Neuronal stem cell (in vitro differentiated cells): ENCODE results near the gene NGB.

Source experiments
- DNase-seq: peaks from one replicate; pipeline ENCODE4 v3.0.0-alpha.2; 2013; ENCODE audit warnings: low spot score
- H2AFZ ChIP-seq: one replicate; pipeline ENCODE4 v1.6.1; 2013; ENCODE audit warnings: mild to moderate bottlenecking, low read length, inconsistent platforms
- H2AK5ac ChIP-seq: 2 replicates; pipeline ENCODE4 v1.6.1; 2013; ENCODE audit warnings: low read depth, mild to moderate bottlenecking, inconsistent platforms, low read length, moderate library complexity, mixed read lengths
- H2BK120ac ChIP-seq: 2 replicates; pipeline ENCODE4 v1.6.1; 2013; ENCODE audit warnings: low read depth, mild to moderate bottlenecking, inconsistent platforms, low read length, moderate library complexity, mixed read lengths
- H2BK12ac ChIP-seq: one replicate; pipeline ENCODE4 v1.6.1; 2013; ENCODE audit warnings: low read length, inconsistent platforms
- H2BK15ac ChIP-seq: 2 replicates; pipeline ENCODE4 v1.6.1; 2013; ENCODE audit warnings: mild to moderate bottlenecking, low read length, inconsistent platforms, mixed read lengths
- H2BK5ac ChIP-seq: one replicate; pipeline ENCODE4 v1.6.1; 2013; ENCODE audit warnings: inconsistent platforms, mild to moderate bottlenecking, low read length, moderate library complexity
- H3K14ac ChIP-seq: one replicate; pipeline ENCODE4 v1.6.1; 2013; ENCODE audit warnings: low read length, inconsistent platforms
- H3K18ac ChIP-seq: 2 replicates; pipeline ENCODE4 v1.6.1; 2013; ENCODE audit warnings: low read length, inconsistent platforms
- H3K23ac ChIP-seq: 2 replicates; pipeline ENCODE4 v1.6.1; 2013; ENCODE audit warnings: low read depth, mild to moderate bottlenecking, mixed read lengths, low read length, inconsistent platforms; ENCODE audit not compliant: poor library complexity
- H3K27ac ChIP-seq: replicated peaks from 3 replicates; pipeline ENCODE4 v1.5.1; 2013; ENCODE audit warnings: low read length, inconsistent platforms
- H3K27me3 ChIP-seq, 3 experiments: 2 replicates each; pipeline ENCODE4 v1.6.1; 2013; ENCODE audit warnings: low read length in 3 of 3, mild to moderate bottlenecking in 2 of 3, inconsistent platforms in 1 of 3, low read depth in 1 of 3, mixed read lengths in 1 of 3, moderate library complexity in 1 of 3; ENCODE audit not compliant: control insufficient read depth in 3 of 3, insufficient read depth in 3 of 3
- H3K36me3 ChIP-seq, 2 donors: replicated peaks in 1 of 2; 2 replicates each; pipeline ENCODE4 v1.6.1; 2013; ENCODE audit warnings: low read length in 2 of 2; ENCODE audit not compliant: control insufficient read depth in 2 of 2, insufficient read depth in 2 of 2
- H3K4ac ChIP-seq: 2 replicates; pipeline ENCODE4 v1.6.1; 2013; ENCODE audit warnings: inconsistent platforms, mild to moderate bottlenecking, low read length, moderate library complexity
- H3K4me1 ChIP-seq, 2 donors: 1 replicate in 1 of 2; 2 replicates in 1 of 2; pipeline ENCODE4 v1.6.1; 2013; ENCODE audit warnings: low read length in 2 of 2, low read depth in 1 of 2; ENCODE audit not compliant: control insufficient read depth in 2 of 2, insufficient read depth in 1 of 2
- H3K4me2 ChIP-seq: one replicate; pipeline ENCODE4 v1.6.1; 2013; ENCODE audit warnings: mild to moderate bottlenecking, low read length, inconsistent platforms; ENCODE audit not compliant: insufficient read depth, poor library complexity, severe bottlenecking
- H3K4me3 ChIP-seq, 2 donors: 2 replicates each; pipeline ENCODE4 v1.5.1; 2013; ENCODE audit warnings: low read length in 2 of 2, mild to moderate bottlenecking in 2 of 2, inconsistent platforms in 1 of 2, moderate library complexity in 1 of 2
- H3K79me1 ChIP-seq: one replicate; pipeline ENCODE4 v1.6.1; 2013; ENCODE audit warnings: low read depth, mild to moderate bottlenecking, inconsistent platforms, low read length, moderate library complexity
- H3K9ac ChIP-seq: one replicate; pipeline ENCODE4 v1.6.1; 2013; ENCODE audit warnings: mild to moderate bottlenecking, low read depth, low read length, inconsistent platforms; ENCODE audit not compliant: poor library complexity
- H3K9me3 ChIP-seq, 2 donors: replicated peaks in 1 of 2; 2 replicates each; pipeline versions ENCODE3 to v1.6.1; 2013; ENCODE audit warnings: low read length in 2 of 2, mild to moderate bottlenecking in 2 of 2, inconsistent platforms in 1 of 2, low read depth in 1 of 2, mixed read lengths in 1 of 2, moderate library complexity in 1 of 2; ENCODE audit not compliant: control insufficient read depth in 2 of 2, insufficient read depth in 1 of 2
- H4K8ac ChIP-seq: one replicate; pipeline ENCODE4 v1.6.1; 2013; ENCODE audit warnings: low read depth, mild to moderate bottlenecking, inconsistent platforms, low read length, moderate library complexity
- H4K91ac ChIP-seq: one replicate; pipeline ENCODE4 v1.6.1; 2013; ENCODE audit warnings: low read length, low read depth, mild to moderate bottlenecking, inconsistent platforms; ENCODE audit not compliant: poor library complexity
- WGBS, 2 donors: extraction: QIAGEN DNeasy Blood & Tissue Kit; methylation state at CpG; one replicate each; pipeline ENCODE4 v1.1.7; 2013; ENCODE audit warnings: missing lambda C conversion rate in 2 of 2, mixed read lengths in 1 of 2; ENCODE audit not compliant: insufficient read length in 2 of 2, insufficient replicate concordance in 1 of 2; ENCODE audit errors: extremely low coverage in 2 of 2; 5-methylcytosine and 5-hydroxymethylcytosine counted together

Gene NGB

GRCh38 chr14:77265561-77266335, 5.3 kb downstream of the NGB start:
- no peak overlapping the region for H3K9ac ChIP-seq
- H3K79me1 ChIP-seq: no peaks in the 10 kb centered on the region
- H3K36me3 ChIP-seq: no peaks in the 10 kb centered on the region
- H3K14ac ChIP-seq: no peak overlapping the region
- DNase-seq: no peak
- H3K4me3 ChIP-seq: no peak overlapping the region
- H3K27me3 ChIP-seq: peaks cover 7 to 87% (median 24%) of the 10 kb centered on the region in 3 experiments
- no peak overlapping the region for H3K27ac ChIP-seq
- H2AFZ ChIP-seq: no peak overlapping the region
- WGBS, 2 donors: no CpG with 5 or more reads among the region's 16 CpGs
- no peak overlapping the region for H3K4ac ChIP-seq
- no peak overlapping the region for H2BK15ac ChIP-seq
- no peak overlapping the region for H3K4me2 ChIP-seq
- no peak overlapping the region for H4K8ac ChIP-seq
- no peak overlapping the region for H2AK5ac ChIP-seq
- H2BK12ac ChIP-seq: no peak overlapping the region
- no peaks in the 10 kb centered on the region for H3K4me1 ChIP-seq
- peak overlapping the region; percentile 4 for H2BK5ac ChIP-seq
- no peak overlapping the region for H3K23ac ChIP-seq
- no peak overlapping the region for H3K18ac ChIP-seq
- no peak overlapping the region for H4K91ac ChIP-seq
- H2BK120ac ChIP-seq: no peak overlapping the region
- peaks cover 0 to 5% of the 10 kb centered on the region in 2 donors for H3K9me3 ChIP-seq

GRCh38 chr14:77265187-77265515, 5.9 kb downstream of the NGB start:
- Histone ChIP-seq H4K91ac (no peak overlapping the region), H3K4me3 (no peak overlapping the region), H3K23ac (no peak overlapping the region), H3K4me2 (no peak overlapping the region), H4K8ac (no peak overlapping the region), H3K36me3 (no peaks in the 10 kb centered on the region), H3K9ac (no peak overlapping the region), H3K14ac (no peak overlapping the region), H3K27ac (no peak overlapping the region), H2BK12ac (no peak overlapping the region), H2BK5ac (peak overlapping the region; percentile 4), H2AFZ (no peak overlapping the region), H2AK5ac (no peak overlapping the region), H2BK15ac (no peak overlapping the region), H3K18ac (no peak overlapping the region), H3K9me3 (peaks cover 0 to 5% of the 10 kb centered on the region in 2 donors), H2BK120ac (no peak overlapping the region), H3K79me1 (no peaks in the 10 kb centered on the region), H3K27me3 (peaks cover under 1 to 87% (median 18%) of the 10 kb centered on the region in 3 experiments), H3K4me1 (no peaks in the 10 kb centered on the region), H3K4ac (no peak overlapping the region)
- DNase-seq: no peak
- WGBS, 2 donors: no CpG with 5 or more reads among the region's 2 CpGs

- WGBS, 2 donors: no CpG with 5 or more reads among the region's 16 CpGs
- Histone ChIP-seq H2BK5ac (no peak overlapping the region), H2BK12ac (no peak overlapping the region), H2AK5ac (no peak overlapping the region), H2BK120ac (no peak overlapping the region), H3K27me3 (peaks cover 0 to 87% (median 13%) of the 10 kb centered on the region in 3 experiments), H3K79me1 (no peaks in the 10 kb centered on the region), H3K23ac (no peak overlapping the region), H3K18ac (no peak overlapping the region), H2AFZ (no peak overlapping the region), H3K4me2 (no peak overlapping the region), H3K4me1 (no peaks in the 10 kb centered on the region), H2BK15ac (no peak overlapping the region), H3K4ac (no peak overlapping the region), H4K91ac (no peak overlapping the region), H3K4me3 (no peak overlapping the region), H3K9me3 (peaks cover 0 to 5% of the 10 kb centered on the region in 2 donors), H3K27ac (no peak overlapping the region), H3K36me3 (no peaks in the 10 kb centered on the region), H3K9ac (no peak overlapping the region), H3K14ac (no peak overlapping the region), H4K8ac (no peak overlapping the region)
- DNase-seq: no peak
Measured at GRCh38 chr14:77264466-77265186, 6.4 kb downstream of the NGB start.

GRCh38 chr14:77260631-77261030, 10.4 kb downstream of the NGB start:
- Histone ChIP-seq H2AK5ac (peak overlapping the region; percentile 5), H3K36me3 (no peaks in the 10 kb centered on the region)

More at GRCh38 chr14:77260631-77261030, 10.4 kb downstream of the NGB start:
- H4K8ac ChIP-seq: no peak overlapping the region
- H2BK120ac ChIP-seq: no peak overlapping the region
- H3K27ac ChIP-seq: no peak overlapping the region
- no peak overlapping the region for H4K91ac ChIP-seq
- H3K4me3 ChIP-seq: no peak overlapping the region
- H3K4me2 ChIP-seq: no peak overlapping the region
- no CpG with 5 or more reads among the region's 10 CpGs for WGBS, 2 donors
- H3K23ac ChIP-seq: peak overlapping the region; percentile 8
- no peaks in the 10 kb centered on the region for H3K9me3 ChIP-seq
- H3K4ac ChIP-seq: no peak overlapping the region
- no peak overlapping the region for H3K14ac ChIP-seq
- H3K4me1 ChIP-seq: no peaks in the 10 kb centered on the region
- no peak overlapping the region for H2AFZ ChIP-seq
- no peak overlapping the region for H2BK15ac ChIP-seq
- no peak overlapping the region for H2BK12ac ChIP-seq
- no peak overlapping the region for H3K9ac ChIP-seq
- DNase-seq: no peak
- no peak overlapping the region for H2BK5ac ChIP-seq
- peak overlapping the region; percentile 80 for H3K18ac ChIP-seq
- peaks cover 0 to 64% (median 0%) of the 10 kb centered on the region in 3 experiments for H3K27me3 ChIP-seq
- H3K79me1 ChIP-seq: peaks cover 2% of the 10 kb centered on the region
